PFSK-1 (cell line): ENCODE results near the gene C1orf56.
A peak's percentile ranks its signal among the peaks of the same experiment; 100 is the strongest.

Experiments
- FOXP2 ChIP-seq: optimal IDR thresholded peaks from 2 replicates; pipeline ENCODE3; 2011; ENCODE audit warnings: borderline replicate concordance, control low read depth, inconsistent platforms; ENCODE audit not compliant: insufficient read depth; ENCODE audit errors: extremely low read length, extremely low read depth
- POLR2AphosphoS5 ChIP-seq: IDR thresholded peaks from 2 replicates; pipeline ENCODE4 v1.6.1; 2012; ENCODE audit warnings: low read depth, mild to moderate bottlenecking, control low read depth, low read length, moderate library complexity
- REST ChIP-seq, 2 experiments: IDR thresholded peaks; 2 replicates each; pipeline versions ENCODE4 v1.6.1 to v1.8.0; 2011 to 2012; ENCODE audit warnings: low read depth in 2 of 2, low read length in 2 of 2, control low read depth in 1 of 2, inconsistent platforms in 1 of 2, mild to moderate bottlenecking in 1 of 2, moderate library complexity in 1 of 2; ENCODE audit not compliant: insufficient read depth in 1 of 2
- SIN3A ChIP-seq: IDR thresholded peaks from 2 replicates; pipeline ENCODE4 v1.6.1; 2012; ENCODE audit warnings: mild to moderate bottlenecking, low read length, moderate library complexity, borderline replicate concordance; ENCODE audit not compliant: insufficient read depth
- TAF1 ChIP-seq: IDR thresholded peaks from 2 replicates; pipeline ENCODE4 v1.6.1; 2012; ENCODE audit warnings: low read length, control low read depth, borderline replicate concordance; ENCODE audit not compliant: insufficient read depth

The C1orf56 gene

GRCh38 chr1:151067185-151067584, 19.6 kb downstream of the C1orf56 start:
- TF ChIP-seq SIN3A (no peak), REST (IDR thresholded peaks at IDR 0.05; ENCODE audit: insufficient read depth in 1 of 2, low read depth in 2 of 2, low read length in 2 of 2) (no peak), FOXP2 (no peak), POLR2AphosphoS5 (no peak), TAF1 (no peak)

GRCh38 chr1:151069103-151069486, 21.5 kb downstream of the C1orf56 start:
- TF ChIP-seq POLR2AphosphoS5 = no peak
- no peak for TF ChIP-seq SIN3A
- TF ChIP-seq REST (IDR thresholded peaks at IDR 0.05; ENCODE audit: insufficient read depth in 1 of 2, low read depth in 2 of 2, low read length in 2 of 2) = no peak
- TF ChIP-seq TAF1 = no peak
- no peak for TF ChIP-seq FOXP2

GRCh38 chr1:151070474-151071276, 23.1 kb downstream of the C1orf56 start, which contains the start of gene GABPB2:
Gene GABPB2, plus strand, starts transcription at chr1:151070761. Its CDS starts 17,429 bp downstream, at chr1:151088190.
- TF ChIP-seq REST (IDR thresholded peaks at IDR 0.05; ENCODE audit: insufficient read depth in 1 of 2, low read depth in 2 of 2, low read length in 2 of 2) (0 out of 4 replicates have a peak, but pooled peaks of 1 of the 2 experiments have one; percentile 13), FOXP2 (peak; percentile 66), POLR2AphosphoS5 (peak; percentile 35; the same call in 1 of the 2 replicates), TAF1 (peak; percentile 83; the same call in 1 of the 2 replicates), SIN3A (peak; percentile 36; the same call in 1 of the 2 replicates)

- no peak for TF ChIP-seq REST (IDR thresholded peaks at IDR 0.05; ENCODE audit: insufficient read depth in 1 of 2, low read depth in 2 of 2, low read length in 2 of 2)
- no peak for TF ChIP-seq FOXP2
- TF ChIP-seq TAF1 = no peak
- no peak for TF ChIP-seq POLR2AphosphoS5
- TF ChIP-seq SIN3A = no peak
These were observed 24.7 kb downstream of the C1orf56 start for GRCh38 chr1:151072224-151072623.
